Body of pancreas (tissue), 4 donors: ENCODE data around the gene PYDC1. TPM values are rescaled to one million over a fixed set of nuclear protein-coding genes. Genes with fewer than 3 reads are reported as not detected.

ENCODE experiments used
- ATAC-seq: fragments of 150-250 bp; one replicate; pipeline ENCODE4 v1.9.1; 2016
- DNase-seq, 4 donors: peaks; one replicate each; pipeline ENCODE4 v3.0.0-alpha.2; 2019
- H3K27ac ChIP-seq, 4 donors: fragments of 200-600 bp; sonication (generic); 1 replicate in 3 of 4; 2 replicates in 1 of 4; pipeline versions ENCODE4 v1.5.1 to v1.6.1; 2016 to 2019; ENCODE audit warnings: mild to moderate bottlenecking in 1 of 4, mixed read lengths in 1 of 4, moderate library complexity in 1 of 4
- H3K27me3 ChIP-seq, 2 donors: fragments of 200-600 bp; sonication (generic); one replicate each; pipeline ENCODE4 v1.6.0; 2016; ENCODE audit warnings: mild to moderate bottlenecking in 1 of 2
- H3K36me3 ChIP-seq, 2 donors: fragments of 200-600 bp; sonication (generic); replicated peaks in 1 of 2; 2 replicates each; pipeline ENCODE4 v1.5.1; 2016; ENCODE audit warnings: low read depth in 2 of 2; ENCODE audit not compliant: insufficient read depth in 1 of 2
- H3K4me1 ChIP-seq: fragments of 200-600 bp; sonication (generic); one replicate; pipeline ENCODE4 v1.6.0; 2016
- H3K4me3 ChIP-seq, 2 donors: fragments of 200-600 bp; sonication (generic); 1 replicate in 1 of 2; 2 replicates in 1 of 2; pipeline ENCODE4 v1.5.1; 2016 to 2019
- H3K9me3 ChIP-seq, 3 donors: fragments of 200-600 bp; sonication (generic); 1 replicate in 2 of 3; 2 replicates in 1 of 3; pipeline ENCODE4 v1.5.1; 2016
- POLR2A ChIP-seq, 3 donors: fragments of 450-650 bp; IDR thresholded peaks; one replicate each; pipeline ENCODE4 v1.6.1; 2016; ENCODE audit warnings: antibody characterized with exemption in 3 of 3, mild to moderate bottlenecking in 2 of 3
- WGBS, 2 donors: methylation state at CpG; one replicate each; pipeline ENCODE4 v1.1.5; 2017; 5-methylcytosine and 5-hydroxymethylcytosine counted together
- intact Hi-C: fragments of 100-400 bp; cut with DNase I; formaldehyde crosslinking; loops from one replicate; pipeline ENCODE4 v1.15.1; 2023
- total RNA-seq, 2 donors: library from RNA; depleted of rRNA; stranded (reverse); fragments of >200 nt; gene quantifications; one replicate each; pipeline ENCODE4 v1.1.0, GENCODE V29; 2016
- TF ChIP-seq, protein P1 (sequence below), 7 experiments: fragments of 450-650 bp in 4 of 7; fragments of 200-600 bp in 3 of 7; sonication (generic) in 3 of 7; IDR thresholded peaks; one replicate each; pipeline ENCODE4 v1.5.1; 2016 to 2019; ENCODE audit warnings: antibody characterized with exemption in 7 of 7

The PYDC1 gene
- total RNA-seq, 2 donors from 2014 or later = not detected

DNA sequence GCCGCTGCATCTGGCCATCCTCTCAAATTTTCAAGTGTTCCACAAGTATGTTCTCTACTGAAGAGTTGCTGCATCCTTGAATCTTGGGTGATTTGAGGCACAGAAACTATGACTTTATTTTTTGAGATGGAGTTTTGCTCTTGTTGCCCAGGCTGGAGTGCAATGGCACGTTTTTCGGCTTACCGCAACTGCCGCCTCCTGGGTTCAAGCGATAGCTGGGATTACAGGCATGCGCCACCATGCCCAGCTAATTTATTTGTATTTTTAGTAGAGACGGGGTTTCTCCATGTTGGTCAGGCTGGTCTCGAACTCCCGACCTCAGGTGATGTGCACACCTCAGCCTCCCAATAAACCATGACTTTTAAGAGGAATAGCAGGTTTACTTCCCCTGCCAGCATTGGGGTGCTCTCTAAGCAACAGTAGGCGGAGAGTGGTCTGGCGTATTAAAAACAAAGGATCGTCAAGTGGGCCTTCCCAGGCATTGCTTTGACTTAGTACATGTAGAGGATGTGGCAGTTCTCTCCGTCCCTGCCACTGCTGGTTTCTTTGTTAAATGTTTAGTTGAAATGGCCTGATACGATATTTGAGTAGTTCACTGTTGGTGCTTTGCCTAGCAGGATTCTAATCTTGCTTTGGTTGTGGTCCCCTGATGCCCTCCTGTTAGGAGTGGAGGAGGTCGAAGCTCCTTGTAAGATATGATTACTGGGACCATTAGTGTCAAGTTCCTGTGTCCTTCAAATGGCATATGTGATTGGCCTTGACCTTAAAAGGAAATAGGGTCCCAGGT is 23.9 kb downstream of the PYDC1 start:
- no peak overlapping the region for H3K27ac ChIP-seq
- no peaks in the 10 kb centered on the region for H3K9me3 ChIP-seq
- ATAC-seq = no peak
- no peaks in the 10 kb centered on the region for H3K4me1 ChIP-seq
- no peaks in the 10 kb centered on the region for H3K27me3 ChIP-seq
- intact Hi-C loops = no loop called here
- WGBS, 2 donors = 92 to 93% methylated on average over 16 of the region's 16 CpGs
- H3K36me3 ChIP-seq = peaks cover 18 to 57% of the 10 kb centered on the region in 2 donors
- no peak for DNase-seq
- TF ChIP-seq, protein P1, sequence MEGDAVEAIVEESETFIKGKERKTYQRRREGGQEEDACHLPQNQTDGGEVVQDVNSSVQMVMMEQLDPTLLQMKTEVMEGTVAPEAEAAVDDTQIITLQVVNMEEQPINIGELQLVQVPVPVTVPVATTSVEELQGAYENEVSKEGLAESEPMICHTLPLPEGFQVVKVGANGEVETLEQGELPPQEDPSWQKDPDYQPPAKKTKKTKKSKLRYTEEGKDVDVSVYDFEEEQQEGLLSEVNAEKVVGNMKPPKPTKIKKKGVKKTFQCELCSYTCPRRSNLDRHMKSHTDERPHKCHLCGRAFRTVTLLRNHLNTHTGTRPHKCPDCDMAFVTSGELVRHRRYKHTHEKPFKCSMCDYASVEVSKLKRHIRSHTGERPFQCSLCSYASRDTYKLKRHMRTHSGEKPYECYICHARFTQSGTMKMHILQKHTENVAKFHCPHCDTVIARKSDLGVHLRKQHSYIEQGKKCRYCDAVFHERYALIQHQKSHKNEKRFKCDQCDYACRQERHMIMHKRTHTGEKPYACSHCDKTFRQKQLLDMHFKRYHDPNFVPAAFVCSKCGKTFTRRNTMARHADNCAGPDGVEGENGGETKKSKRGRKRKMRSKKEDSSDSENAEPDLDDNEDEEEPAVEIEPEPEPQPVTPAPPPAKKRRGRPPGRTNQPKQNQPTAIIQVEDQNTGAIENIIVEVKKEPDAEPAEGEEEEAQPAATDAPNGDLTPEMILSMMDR (IDR thresholded peaks at IDR 0.05) = no peak
- no peak for TF ChIP-seq POLR2A (IDR thresholded peaks at IDR 0.05)
- H3K4me3 ChIP-seq = no peak overlapping the region

DNA sequence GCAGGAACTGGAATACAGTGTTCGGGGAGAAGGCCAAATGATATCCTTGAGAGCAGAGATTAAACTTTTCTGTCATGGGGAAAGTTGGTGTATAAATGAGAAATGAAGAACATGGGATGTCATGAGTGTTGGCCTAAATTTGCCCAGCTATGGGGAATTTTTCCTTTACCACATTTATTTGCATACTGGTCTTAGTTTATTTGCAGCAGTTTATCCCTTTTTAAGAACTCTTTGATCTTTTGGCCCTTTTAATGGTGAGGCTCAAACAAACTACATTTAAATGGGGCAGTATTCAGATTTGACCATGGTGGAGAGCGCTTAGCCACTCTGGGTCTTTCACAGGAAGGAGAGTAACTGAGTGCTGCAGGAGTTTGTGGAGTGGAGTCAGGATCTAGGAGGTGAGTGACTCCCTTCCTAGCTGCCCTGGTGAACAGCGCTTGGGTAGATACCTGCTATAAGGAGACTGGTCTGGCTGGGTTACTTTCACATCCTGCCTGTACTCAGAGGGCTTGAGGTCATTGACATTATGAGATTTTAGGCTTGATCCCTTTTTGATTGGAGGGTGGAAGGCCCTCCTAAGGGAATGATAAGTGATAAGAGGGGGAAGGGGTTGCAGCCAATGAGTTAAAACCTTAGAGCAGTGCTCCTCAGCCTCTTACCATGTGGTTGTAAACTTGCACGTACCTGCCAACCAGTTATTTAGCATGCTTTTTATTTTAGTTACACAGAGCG is 25.1 kb downstream of the PYDC1 start:
- no peaks in the 10 kb centered on the region for H3K4me1 ChIP-seq
- no peak for TF ChIP-seq POLR2A (IDR thresholded peaks at IDR 0.05)
- TF ChIP-seq, protein P1 (IDR thresholded peaks at IDR 0.05) = no peak
- H3K27ac ChIP-seq = no peak overlapping the region
- no peak for DNase-seq
- no peak for ATAC-seq
- H3K4me3 ChIP-seq = no peak overlapping the region
- intact Hi-C loops = no loop called here
- peaks cover 18 to 66% of the 10 kb centered on the region in 2 donors for H3K36me3 ChIP-seq
- WGBS, 2 donors = 85 to 87% methylated on average over 5 of the region's 5 CpGs
- no peaks in the 10 kb centered on the region for H3K27me3 ChIP-seq
- H3K9me3 ChIP-seq = no peaks in the 10 kb centered on the region

DNA sequence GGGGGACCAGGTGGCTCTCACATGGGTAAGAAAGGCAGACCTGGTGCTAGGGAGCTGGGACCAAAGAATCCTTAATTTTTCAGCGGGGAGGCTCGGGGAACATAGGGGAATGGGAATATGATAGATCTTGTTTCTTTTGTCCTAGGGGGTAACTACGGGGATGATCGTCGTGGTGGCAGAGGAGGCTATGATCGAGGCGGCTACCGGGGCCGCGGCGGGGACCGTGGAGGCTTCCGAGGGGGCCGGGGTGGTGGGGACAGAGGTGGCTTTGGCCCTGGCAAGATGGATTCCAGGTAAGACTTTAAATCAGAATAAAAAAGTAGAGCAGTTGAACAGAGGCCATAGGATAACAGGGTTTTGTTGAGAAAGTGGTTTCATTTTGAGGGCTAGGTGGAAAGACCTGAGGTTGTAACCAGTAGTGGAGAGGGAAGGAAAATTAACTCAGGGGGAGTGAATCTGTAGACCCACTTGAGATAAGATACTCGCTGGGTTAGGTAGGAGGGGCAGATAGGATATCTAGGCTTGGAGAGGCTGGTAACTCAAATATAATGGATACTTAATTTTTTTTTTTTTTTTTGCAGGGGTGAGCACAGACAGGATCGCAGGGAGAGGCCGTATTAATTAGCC is 26.0 kb downstream of the PYDC1 start:
- no peak overlapping the region for H3K4me3 ChIP-seq
- TF ChIP-seq POLR2A (IDR thresholded peaks at IDR 0.05) = no peak
- TF ChIP-seq, protein P1 (IDR thresholded peaks at IDR 0.05) = no peak
- no peak for ATAC-seq
- DNase-seq = no peak
- 92 to 95% methylated on average over 17 of the region's 17 CpGs for WGBS, 2 donors
- intact Hi-C loops = no loop called here
- peaks cover 20 to 72% of the 10 kb centered on the region in 2 donors for H3K36me3 ChIP-seq
- no peaks in the 10 kb centered on the region for H3K9me3 ChIP-seq
- no peaks in the 10 kb centered on the region for H3K4me1 ChIP-seq
- H3K27ac ChIP-seq = no peak overlapping the region
- H3K27me3 ChIP-seq = no peaks in the 10 kb centered on the region

DNA sequence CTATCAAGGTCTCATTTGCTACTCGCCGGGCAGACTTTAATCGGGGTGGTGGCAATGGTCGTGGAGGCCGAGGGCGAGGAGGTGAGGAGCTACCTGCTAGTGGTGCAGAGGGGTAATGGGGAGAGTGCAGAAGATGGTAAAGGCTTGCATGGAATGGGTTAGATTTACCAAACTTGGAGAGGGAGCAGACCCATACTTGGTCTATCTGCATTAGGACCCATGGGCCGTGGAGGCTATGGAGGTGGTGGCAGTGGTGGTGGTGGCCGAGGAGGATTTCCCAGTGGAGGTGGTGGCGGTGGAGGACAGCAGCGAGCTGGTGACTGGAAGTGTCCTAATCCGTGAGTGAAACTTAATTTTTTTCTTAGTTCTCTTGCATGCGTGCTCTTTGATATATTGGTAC is 26.9 kb downstream of the PYDC1 start:
- 91 to 95% methylated on average over 12 of the region's 12 CpGs for WGBS, 2 donors
- intact Hi-C loops = no loop called here

More for the DNA sequence above, 26.9 kb downstream of the PYDC1 start:
- peaks cover 27 to 74% of the 10 kb centered on the region in 2 donors for H3K36me3 ChIP-seq
- H3K4me3 ChIP-seq = no peak overlapping the region
- no peaks in the 10 kb centered on the region for H3K4me1 ChIP-seq
- no peak overlapping the region for H3K27ac ChIP-seq
- H3K9me3 ChIP-seq = no peaks in the 10 kb centered on the region
- DNase-seq (no peak), ATAC-seq (no peak)
- no peak for TF ChIP-seq POLR2A (IDR thresholded peaks at IDR 0.05)
- TF ChIP-seq, protein P1 (IDR thresholded peaks at IDR 0.05) = no peak
- no peaks in the 10 kb centered on the region for H3K27me3 ChIP-seq
